HUDEP-2 (cell line): Measurements from ENCODE around the gene TPD52L2.
A peak's percentile ranks its signal among the peaks of the same experiment; 100 is the strongest.
"Not testable (repeated sequence)": the region's sequence is repeated elsewhere in the genome, so short reads cannot be mapped to it uniquely, and the experiment has no call there.

Source experiments
- DNase-seq, 76 experiments: peaks; one replicate each; lab custom pipeline; 2025; ENCODE audit not compliant: unreplicated experiment in 76 of 76; lab: John Stamatoyannopoulos, UW

TPD52L2 gene

GRCh38 chr20:63855363-63856097 lies 9.5 kb upstream of the TPD52L2 start:
- no peak for DNase-seq

- DNase-seq: no peak
These were observed 9.0 kb upstream of the TPD52L2 start for GRCh38 chr20:63856098-63856511.

GRCh38 chr20:63857764-63858392 lies 7.2 kb upstream of the TPD52L2 start:
- no peak for DNase-seq

GRCh38 chr20:63858393-63859165 lies 6.5 kb upstream of the TPD52L2 start:
- DNase-seq: no peak

GRCh38 chr20:63859166-63859699 lies 5.8 kb upstream of the TPD52L2 start:
- DNase-seq: no peak

GRCh38 chr20:63860325-63861051 lies 4.6 kb upstream of the TPD52L2 start:
- DNase-seq: no peak

- DNase-seq: no peak
These were observed 3.6 kb upstream of the TPD52L2 start, which contains the start of gene ABHD16B for GRCh38 chr20:63861365-63861934. Gene ABHD16B, plus strand, starts transcription at chr20:63861498. Its CDS starts 43 bp downstream, at chr20:63861541.

GRCh38 chr20:63861981-63862901 lies 2.8 kb upstream of the TPD52L2 start:
- no peak for DNase-seq

- DNase-seq: no peak
These were observed 1.9 kb upstream of the TPD52L2 start for GRCh38 chr20:63863021-63863797.

- DNase-seq: peak in 70 of 76 experiments; percentile 3 to 79 (median 54)
These were observed 1.1 kb upstream of the TPD52L2 start for GRCh38 chr20:63863798-63864544.

- DNase-seq: no peak
These were observed 509 bp upstream of the TPD52L2 start for GRCh38 chr20:63864545-63864977.

- DNase-seq: not testable (repeated sequence)
These were observed 2.0 kb downstream of the TPD52L2 start for GRCh38 chr20:63867042-63867441.

- no peak for DNase-seq
These were observed 3.2 kb downstream of the TPD52L2 start for GRCh38 chr20:63868264-63868663.

GRCh38 chr20:63873477-63873971 lies 8.5 kb downstream of the TPD52L2 start:
- no peak for DNase-seq

GRCh38 chr20:63874241-63874640 lies 9.2 kb downstream of the TPD52L2 start:
- not testable (repeated sequence) for DNase-seq

GRCh38 chr20:63876489-63877036 lies 11.5 kb downstream of the TPD52L2 start:
- no peak for DNase-seq
